NCI-H1048 (cell line): Measurements from ENCODE around the gene PRKAG2.
"Not testable (repeated sequence)": the region's sequence is repeated elsewhere in the genome, so short reads cannot be mapped to it uniquely, and the experiment has no call there.

Experiments used
- DNase-seq: peaks from one replicate; lab custom pipeline; 2025; lab: John Stamatoyannopoulos, UW

PRKAG2 gene

DNA sequence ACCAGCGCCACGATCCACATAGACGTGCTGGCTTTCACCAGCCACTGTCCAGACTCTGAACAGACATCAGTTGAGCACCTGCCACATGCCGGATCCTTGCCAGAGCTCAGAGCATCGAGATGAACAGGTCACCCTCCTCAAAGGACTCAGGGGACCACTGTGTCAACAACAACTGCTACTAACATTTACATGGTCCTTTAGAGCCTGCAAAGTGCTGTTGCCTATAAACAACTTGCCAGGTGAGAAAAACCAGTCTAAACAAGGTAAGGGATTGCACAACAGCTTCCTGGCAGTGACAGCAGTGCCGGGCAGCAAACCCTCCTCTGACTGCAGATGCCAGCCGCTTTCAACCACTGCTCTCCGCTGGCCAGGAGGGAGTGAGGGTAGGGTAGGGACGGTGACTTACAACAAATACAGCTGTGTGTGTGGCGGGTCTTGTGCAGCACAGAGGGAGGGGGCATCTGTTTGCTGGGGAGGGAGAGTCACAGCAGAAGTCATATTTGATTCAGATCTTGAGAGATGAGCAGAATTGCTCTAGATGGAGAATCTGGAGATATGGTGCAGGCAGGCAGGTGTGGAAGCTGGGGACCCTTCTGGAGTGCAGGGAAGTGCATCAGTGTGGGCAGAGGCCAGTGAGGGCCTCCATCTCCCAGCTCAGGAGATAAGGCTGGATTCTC is 324.4 kb downstream of the PRKAG2 start:
- no peak for DNase-seq

DNA sequence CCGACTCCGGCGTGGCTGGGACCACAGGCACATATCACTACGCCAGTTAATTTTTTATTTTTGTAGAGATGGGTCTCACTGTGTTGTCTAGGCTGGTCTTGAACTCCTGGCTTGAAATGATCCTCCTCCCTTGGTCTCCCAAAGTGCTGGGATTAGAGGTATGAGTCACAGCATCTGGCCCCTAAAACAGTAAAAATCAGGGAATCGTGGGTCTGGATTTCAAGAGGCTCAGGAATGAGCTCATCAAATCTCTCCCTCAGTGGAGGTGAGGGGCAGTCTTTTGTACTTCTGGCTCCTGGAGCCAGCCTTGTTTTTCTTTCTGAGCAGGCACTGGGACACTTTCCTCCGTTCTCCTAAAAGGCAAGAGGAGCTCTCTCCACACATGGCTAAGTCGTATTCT is 325.1 kb downstream of the PRKAG2 start:
- no peak for DNase-seq

DNA sequence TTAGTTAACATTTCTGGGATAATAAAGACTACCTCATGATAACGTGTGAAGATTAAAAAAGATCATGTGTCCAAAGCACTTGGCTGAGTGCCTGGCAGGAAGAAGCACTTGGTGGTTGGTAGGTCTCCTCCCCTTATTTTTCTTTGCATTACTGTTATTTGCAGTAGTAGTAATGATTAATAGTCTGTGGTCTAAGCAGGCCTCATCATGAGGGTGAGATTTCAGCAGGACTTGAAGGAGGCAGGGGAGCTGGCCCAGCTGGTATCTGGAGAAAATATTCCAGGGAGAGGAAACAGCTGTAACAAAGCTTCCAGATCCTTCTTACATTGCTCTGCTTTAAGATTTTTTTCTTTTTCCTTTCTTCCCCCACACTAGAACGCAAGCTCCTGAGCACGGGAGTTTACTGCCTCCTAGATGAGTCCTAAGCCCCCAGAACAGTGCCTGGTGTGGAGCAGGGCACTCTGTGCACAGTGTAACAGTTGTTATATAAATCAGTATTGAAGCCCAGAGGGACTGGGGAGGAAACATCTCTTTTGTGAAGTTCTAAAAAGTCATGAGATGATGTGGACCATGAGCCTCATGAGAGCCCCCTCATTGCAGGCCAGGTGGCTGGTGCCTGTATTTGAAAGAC is 326.1 kb downstream of the PRKAG2 start:
- DNase-seq, result no peak

- no peak for DNase-seq
Observed at GRCh38 chr7:151549644-151550043, 327.3 kb downstream of the PRKAG2 start.

DNA sequence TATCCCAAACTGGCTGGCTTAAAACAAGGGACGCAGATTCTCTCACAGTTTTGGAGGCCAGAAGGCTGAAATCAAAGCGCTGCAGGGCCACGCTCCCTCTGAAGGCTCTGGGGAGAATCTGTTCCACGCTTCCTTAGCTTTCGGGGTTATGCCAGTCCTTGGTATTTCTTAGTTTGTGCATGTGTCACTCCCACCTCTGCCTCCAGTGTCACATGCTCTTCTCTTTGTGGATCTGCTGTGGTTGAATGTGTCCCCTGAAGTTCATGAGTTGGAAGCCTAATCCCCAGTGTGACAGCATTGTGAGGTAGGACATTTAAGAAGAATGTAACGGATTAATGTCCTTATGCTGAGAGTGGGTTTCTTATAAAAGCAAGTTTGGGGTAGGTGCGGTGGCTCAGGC is 327.8 kb downstream of the PRKAG2 start:
- no peak for DNase-seq

- DNase-seq, result no peak
Observed at GRCh38 chr7:151544183-151544582, 332.7 kb downstream of the PRKAG2 start.

GRCh38 chr7:151542606-151543130 is 334.2 kb downstream of the PRKAG2 start:
- DNase-seq, result no peak

DNA sequence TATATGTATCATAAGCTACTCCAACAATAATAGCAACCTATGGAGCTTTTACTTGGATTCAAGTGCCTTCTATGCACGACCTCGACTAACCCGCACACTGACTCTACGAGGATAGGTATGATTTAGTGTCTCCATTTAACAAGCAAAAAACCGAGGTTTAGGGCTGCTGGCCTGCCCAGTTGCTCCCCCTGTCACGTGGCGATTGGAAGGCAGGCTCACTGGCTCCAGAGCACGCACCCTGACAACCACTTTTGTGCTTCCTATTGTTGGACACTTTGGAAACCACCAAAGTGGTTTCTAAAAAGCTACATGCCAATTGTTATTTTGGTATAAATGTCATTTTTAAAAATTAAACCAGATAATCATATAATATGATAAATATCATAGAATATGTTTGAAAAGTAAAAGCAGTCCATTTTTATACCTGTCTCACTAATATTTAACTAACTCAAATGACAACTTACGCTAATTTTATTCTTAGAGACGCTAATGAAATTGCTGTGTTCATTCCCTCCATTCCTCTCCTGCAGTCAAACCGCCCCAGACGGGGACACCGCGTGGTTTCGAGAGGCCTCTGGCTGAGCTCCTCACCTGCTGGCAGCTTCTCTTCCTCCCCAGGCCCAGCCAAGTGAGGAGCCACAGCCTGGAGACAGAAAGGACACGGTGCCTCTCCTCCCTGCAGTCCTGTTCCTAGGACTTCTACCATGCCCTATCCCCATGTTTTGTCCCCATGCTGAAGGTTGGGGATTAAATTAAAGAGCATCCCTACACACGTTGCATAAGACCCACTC is 335.0 kb downstream of the PRKAG2 start:
- no peak for DNase-seq

DNA sequence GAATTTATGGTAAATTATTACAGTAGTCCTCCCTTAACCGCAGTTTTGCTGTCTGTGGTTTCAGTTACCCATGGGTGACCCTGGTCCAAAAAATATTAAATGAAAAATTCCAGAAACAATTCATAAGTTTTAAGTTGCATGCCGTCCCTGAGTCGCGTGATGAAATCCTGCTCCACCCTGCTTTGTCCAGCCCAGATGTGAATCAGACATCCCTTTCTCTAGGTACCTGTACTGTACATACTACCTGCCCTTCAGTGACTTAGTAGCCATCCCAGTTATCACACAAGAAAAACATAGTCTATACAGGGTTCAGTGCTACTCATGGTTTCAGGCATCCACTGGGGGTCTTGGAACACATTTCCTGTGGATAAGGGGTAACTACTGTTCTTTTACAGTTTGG is 336.8 kb downstream of the PRKAG2 start:
- DNase-seq, result no peak

DNA sequence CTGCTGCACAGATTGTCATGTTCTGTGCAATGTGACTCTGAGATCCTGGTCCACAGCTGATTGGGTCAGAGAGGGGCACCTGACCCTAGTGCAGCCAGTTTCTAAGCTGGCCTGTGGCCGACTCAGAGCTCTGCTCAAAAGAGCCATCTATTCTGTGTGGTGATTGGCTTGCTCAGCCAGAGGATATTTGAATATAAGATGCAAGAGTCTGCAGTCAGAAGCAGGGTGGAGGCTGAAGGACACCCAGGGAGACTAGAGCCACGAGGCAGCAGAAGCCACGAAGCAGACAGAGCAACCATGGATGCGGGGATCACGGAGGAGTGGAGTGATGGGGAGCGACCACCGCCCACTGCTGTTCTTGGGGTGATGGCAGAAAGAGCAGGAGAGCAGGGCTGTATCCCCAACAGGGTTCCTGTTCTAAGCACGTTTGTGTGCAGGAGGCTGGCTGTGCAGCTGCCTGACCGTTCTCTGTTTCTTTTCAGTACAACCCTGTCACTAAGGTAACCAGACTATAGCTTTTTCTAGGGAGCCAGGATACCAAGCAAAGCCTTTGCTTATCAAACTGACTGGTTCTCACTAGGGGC is 337.7 kb downstream of the PRKAG2 start:
- no peak for DNase-seq

DNA sequence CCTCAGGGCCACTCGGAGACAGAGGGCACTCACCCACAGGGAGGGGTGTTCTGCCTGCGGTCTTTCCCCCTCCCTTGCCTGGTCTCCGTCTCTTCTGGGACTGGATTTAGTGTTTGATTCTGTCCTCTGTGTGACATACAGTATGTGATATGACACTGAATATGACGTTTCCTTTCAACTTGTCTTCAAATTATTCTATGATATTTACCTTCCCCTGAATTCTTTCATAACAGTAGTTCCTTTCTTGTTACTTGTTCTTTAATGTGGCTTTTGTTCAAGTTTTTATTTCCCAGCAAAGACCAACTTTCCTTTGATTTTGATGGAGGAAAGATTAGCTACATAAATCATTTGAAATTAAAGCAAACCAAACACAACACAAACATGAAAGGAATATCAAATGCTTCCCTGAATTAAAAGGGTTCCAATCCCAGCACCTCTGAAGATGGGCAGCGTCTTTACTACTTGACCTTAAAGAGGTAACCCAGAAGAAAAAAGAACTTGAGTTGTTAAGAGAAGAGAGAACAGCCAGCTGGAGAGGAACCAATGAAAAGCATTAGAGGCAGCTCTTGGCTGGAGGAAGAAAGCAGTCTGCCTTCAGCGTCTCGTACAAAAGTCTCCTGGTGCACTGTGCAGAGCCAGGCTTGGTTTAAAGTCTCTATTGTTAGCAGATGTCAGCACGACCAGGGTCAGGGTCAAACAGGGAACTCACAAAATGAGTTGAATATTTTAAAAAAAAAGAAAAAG is 338.9 kb downstream of the PRKAG2 start:
- DNase-seq, result no peak

DNA sequence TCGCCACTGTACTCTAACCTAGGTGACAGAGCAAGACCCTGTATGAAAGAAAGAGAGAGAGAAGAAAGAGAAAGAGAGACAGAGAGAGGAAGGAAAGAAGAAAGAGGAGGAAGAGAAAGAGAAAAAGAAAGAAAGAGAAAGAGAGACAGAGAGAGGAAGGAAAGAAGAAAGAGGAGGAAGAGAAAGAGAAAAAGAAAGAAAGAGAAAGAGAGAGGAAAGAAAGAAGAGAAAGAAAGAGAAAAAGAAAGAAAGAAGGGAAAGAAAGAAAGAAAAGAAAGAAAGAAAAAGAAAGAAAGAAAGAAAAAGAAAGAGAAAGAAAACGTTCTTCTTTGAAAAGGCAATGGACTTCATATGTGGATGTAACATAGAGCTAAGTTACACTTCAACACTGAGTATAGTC is 340.7 kb downstream of the PRKAG2 start:
- DNase-seq, result not testable (repeated sequence)

GRCh38 chr7:151529842-151530241 is 347.1 kb downstream of the PRKAG2 start:
- DNase-seq, result no peak

GRCh38 chr7:151524845-151525244 is 352.1 kb downstream of the PRKAG2 start:
- no peak for DNase-seq

DNA sequence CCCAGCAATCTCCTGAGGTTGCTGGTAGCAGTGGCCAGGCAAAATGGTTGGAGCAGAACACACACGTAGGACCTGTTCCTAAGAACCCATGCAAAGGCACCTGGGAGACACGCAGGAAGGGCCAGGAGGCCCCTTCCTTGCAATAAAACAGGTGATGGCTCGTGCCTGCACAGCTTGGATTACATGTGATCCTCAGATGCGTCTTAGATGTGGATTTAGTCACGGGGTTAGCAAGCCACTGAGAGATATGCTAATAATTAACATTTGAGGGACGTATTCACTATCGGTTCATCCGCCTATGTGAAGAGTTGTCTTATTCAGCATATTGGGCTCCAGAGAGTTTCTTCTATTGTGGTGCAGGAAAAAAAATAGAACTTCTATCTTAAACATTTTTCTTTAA is 352.6 kb downstream of the PRKAG2 start:
- no peak for DNase-seq

DNA sequence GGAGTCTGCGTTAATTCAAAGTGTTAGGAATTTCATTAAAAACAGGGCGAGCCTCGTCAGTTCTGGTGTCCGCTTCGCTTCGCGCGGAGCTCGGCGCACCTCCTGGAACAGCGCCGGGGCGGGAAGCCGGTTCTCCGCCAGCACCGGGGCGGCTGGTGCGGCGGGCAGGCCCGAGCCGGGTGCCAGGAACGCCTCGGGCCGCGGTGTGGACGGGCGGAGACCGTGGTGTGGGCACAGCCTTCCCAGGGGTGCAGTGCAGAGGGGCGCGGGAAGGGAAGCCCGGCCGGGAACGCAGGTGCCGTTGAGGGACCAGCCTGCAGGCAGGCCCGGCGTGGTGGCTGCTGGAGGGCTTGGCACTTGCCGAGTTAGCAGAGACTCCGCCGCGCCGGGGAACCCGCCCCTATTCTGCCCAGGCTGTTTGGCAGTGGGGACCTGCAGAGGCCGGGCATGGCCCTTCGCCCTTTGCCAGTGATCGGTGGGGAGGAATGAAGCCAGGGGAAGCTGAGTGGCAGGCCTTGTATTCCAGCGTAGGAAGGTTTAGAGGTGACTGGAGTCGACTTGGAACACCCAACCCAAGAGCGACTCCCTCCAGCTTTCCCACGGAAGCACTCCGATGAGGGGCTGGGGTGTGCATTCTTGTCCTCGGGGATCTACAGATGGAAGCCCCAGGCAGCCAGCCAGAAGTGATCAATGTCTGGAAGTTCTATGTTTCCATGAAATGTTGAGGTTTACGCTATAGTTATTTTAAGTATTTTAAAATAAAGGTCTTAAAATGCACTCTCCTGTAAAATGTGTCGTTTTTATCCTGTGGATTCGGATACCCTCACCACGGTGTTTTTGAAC is 356.3 kb downstream of the PRKAG2 start:
- DNase-seq, result no peak

DNA sequence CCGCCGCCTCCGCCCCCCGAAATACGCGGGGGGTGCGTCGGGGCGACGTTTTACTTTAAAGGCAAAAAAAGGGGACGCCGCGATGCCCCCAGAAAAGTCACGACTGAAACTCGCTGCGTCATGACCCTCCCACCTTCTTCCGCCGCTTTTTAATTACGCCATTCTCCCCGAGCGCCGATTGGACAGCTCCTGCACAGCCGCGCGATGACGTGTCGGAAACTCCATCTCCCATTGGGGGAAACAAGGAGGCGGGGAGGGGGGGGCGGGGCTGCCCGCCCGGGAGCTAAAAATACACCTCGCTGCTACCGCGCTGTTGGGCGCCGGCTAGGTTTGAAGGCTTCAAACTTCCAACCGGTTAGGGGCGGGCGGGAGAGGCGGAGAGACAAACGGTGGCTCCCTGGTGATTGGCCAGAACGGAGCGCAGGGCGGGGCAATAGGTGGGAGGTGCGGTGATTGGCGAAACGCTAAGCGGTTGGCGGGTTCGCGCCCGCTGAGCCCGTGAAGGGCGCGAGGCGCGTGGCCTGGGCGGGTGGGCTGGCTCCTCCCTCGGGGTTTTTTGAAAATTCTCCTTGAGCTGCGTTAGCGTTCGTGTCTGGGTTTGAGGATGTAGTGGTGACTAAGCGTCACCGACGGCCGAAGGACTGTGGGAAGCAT is 357.0 kb downstream of the PRKAG2 start, which contains the start of gene RHEB:
Gene RHEB (minus strand): TSS at position 131 of the 654 bp plus-strand sequence. CDS start 384 bp downstream, outside the sequence.
- DNase-seq, result peak; percentile 96

DNA sequence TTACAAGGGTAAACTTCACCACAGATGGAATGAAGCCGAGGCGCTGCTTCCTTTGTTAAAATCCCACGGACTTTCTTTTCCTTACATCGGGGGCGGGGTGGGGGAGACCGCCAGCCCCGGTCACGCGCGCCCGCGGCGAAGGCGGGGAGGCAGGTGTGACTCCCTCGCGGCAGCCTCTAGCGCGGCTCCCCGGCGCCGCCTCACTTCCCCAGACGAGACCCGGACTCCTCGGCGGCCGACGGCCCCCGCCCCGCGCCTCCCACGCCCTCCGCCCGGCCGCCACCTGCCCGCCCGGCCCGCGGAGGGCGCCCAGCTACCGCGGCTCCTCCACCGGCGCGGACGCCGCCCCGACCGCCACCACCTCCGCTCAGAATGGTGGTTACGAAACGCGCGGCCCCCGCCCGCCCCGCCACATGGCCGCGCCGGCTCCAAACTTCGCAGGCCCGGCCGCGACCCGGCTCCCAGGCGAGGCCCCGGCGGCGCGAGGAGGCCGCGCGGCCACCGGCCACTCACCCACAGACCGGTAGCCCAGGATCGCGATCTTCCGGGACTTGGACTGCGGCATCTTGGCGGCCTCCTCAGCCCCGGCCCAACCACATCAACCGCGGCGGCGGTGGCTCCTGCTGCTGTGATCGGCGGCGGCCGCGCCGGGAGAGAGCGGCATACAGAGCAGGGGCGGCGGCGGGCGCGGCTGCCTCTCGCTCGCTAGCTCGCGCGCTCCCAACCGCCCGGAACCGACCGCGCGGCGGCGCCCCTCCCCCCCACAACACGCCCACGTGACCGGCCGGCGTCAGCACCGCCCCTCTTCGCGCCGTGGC is 357.8 kb downstream of the PRKAG2 start:
- not testable (repeated sequence) for DNase-seq
